Thyroid gland (tissue), 4 donors: ENCODE results near the gene MBD3L4.

Source experiments
- CTCF ChIP-seq, 6 experiments: fragments of 200-600 bp in 3 of 6; fragments of 450-650 bp in 3 of 6; sonication (generic) in 3 of 6; IDR thresholded peaks; one replicate each; pipeline ENCODE4 v1.5.1; 2016 to 2019; ENCODE audit warnings: antibody characterized with exemption in 6 of 6, mild to moderate bottlenecking in 2 of 6, inconsistent platforms in 1 of 6, moderate library complexity in 1 of 6
- POLR2A ChIP-seq, 2 donors: fragments of 450-650 bp; IDR thresholded peaks; one replicate each; pipeline ENCODE4 v1.6.1; 2017; ENCODE audit warnings: antibody characterized with exemption in 2 of 2, mild to moderate bottlenecking in 2 of 2, moderate library complexity in 1 of 2

DNA sequence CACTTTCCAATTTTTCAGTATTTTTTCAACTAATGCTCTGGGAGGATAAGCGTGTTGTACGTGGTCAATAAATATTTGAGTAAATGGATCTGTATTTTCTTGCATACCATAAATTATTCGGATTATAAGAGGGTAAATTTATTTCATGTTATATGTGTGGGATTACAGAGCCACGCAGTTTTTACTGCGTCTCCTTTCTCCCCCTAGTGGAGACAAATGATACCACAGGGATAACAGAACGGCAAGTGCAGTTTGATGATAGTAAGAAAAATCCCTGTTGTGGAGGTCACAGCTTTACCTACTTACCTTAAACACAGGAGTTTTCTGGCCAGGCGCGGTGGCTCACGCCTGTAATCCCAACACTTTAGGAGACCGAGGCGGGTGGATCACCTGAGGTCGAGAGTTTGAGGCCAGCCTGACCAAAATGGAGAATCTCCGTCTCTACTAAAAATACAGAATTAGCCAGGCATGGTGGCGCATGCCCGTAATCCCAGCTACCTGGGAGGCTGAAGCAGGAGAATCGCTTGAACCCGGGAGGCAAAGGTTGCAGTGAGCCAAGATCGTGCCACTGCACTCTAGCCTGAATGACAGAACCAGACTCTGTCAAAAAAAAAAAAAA lies 35.6 kb downstream of the MBD3L4 start:
- TF ChIP-seq POLR2A (IDR thresholded peaks at IDR 0.05): no peak
- no peak for TF ChIP-seq CTCF (IDR thresholded peaks at IDR 0.05)
